Mucosa of stomach (tissue), 1 donor: Measurements from ENCODE around the gene CRB1.

Experiments used
- H3K27me3 ChIP-seq: one replicate; pipeline ENCODE4 v1.7.0; 2013; ENCODE audit warnings: mild to moderate bottlenecking, low read length; ENCODE audit not compliant: control insufficient read depth, insufficient read depth
- H3K36me3 ChIP-seq: one replicate; pipeline ENCODE4 v1.7.0; 2013; ENCODE audit warnings: low read length; ENCODE audit not compliant: control insufficient read depth, insufficient read depth
- H3K4me1 ChIP-seq: one replicate; pipeline ENCODE4 v1.7.0; 2013; ENCODE audit warnings: mild to moderate bottlenecking, low read length; ENCODE audit not compliant: control insufficient read depth, insufficient read depth
- H3K4me3 ChIP-seq: one replicate; pipeline ENCODE4 v1.7.0; 2013; ENCODE audit warnings: low read length
- H3K9ac ChIP-seq: one replicate; pipeline ENCODE4 v1.7.0; 2013; ENCODE audit warnings: mild to moderate bottlenecking, low read length, moderate library complexity
- H3K9me3 ChIP-seq: one replicate; pipeline ENCODE4 v1.7.0; 2013; ENCODE audit warnings: mild to moderate bottlenecking, low read length, moderate library complexity; ENCODE audit not compliant: control insufficient read depth
- donor health status: Pancreatic carcinoma.

CRB1 gene

DNA sequence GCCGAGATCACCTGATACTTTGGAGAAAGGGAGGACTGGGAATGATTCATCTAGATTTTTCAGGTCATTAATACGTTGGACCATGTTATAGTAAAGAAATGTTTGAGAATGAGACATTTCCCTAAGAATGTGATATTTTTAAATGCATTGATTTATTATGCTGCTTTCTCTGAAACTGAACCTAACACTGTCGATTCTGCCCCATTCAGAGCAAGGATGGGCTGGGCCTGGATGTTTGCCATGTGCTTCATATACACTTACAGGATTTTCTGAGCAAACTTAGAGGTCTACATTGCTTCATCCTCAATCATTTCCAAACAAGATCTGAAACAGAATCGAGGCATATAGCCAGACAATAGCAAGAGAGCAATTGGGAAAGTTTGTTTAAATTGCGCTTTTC, 183.3 kb downstream of the CRB1 start:
- no peaks in the 10 kb centered on the region for H3K36me3 ChIP-seq
- H3K4me3 ChIP-seq = no peak overlapping the region
- H3K4me1 ChIP-seq = no peaks in the 10 kb centered on the region
- no peaks in the 10 kb centered on the region for H3K27me3 ChIP-seq
- no peaks in the 10 kb centered on the region for H3K9me3 ChIP-seq
- H3K9ac ChIP-seq = no peak overlapping the region

DNA sequence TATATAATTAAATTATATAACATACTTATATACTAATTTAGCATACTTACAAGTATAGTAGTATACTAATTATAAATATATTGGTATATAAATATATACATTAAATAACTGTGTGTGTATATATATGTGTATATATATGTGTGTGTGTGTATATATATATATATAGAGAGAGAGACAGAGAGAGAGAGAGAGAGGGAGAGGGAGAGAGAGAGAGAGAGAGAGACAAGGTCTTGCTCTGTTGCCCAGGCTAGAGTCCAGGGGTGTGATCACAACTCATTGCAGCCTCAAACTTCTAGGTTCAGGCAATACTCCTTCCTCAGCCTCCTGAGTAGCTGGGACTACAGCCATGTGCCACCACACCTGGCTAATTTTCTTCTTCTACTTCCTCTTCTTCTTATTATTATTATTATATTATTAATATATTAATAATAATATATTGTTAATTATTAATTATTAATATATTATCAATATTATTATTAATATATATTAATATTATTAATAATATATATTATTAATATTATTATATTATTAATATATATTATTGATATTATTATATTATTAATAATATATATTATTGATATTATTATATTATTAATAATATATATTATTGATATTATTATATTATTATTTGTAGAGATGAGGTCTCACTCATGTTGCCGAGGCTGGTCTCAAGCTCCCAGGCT, 185.5 kb downstream of the CRB1 start:
- Histone ChIP-seq H3K4me3 (no peak overlapping the region), H3K9me3 (no peaks in the 10 kb centered on the region), H3K36me3 (no peaks in the 10 kb centered on the region), H3K4me1 (no peaks in the 10 kb centered on the region), H3K9ac (no peak overlapping the region), H3K27me3 (no peaks in the 10 kb centered on the region)

DNA sequence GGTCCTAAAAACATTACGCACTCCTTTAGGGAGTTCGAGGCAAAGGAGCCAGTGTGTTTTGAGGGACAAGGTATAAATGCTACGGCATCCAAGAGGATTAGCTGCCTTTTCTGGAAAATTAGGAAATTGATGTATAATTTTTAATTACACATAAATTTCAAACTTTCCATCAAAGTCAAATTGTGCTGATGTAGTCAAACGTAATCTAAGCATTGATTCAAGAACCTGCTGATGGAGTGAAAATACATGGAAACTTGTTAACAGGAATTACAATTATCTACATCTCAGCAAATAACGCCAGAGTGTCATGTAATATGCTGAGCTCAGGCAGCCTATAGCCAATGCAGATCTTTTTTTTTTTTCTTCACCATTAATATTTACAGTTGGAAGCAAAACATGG, 194.5 kb downstream of the CRB1 start:
- Histone ChIP-seq H3K4me3 (no peak overlapping the region), H3K4me1 (peaks cover 7% of the 10 kb centered on the region), H3K27me3 (no peaks in the 10 kb centered on the region), H3K9ac (no peak overlapping the region), H3K9me3 (no peaks in the 10 kb centered on the region), H3K36me3 (no peaks in the 10 kb centered on the region)

DNA sequence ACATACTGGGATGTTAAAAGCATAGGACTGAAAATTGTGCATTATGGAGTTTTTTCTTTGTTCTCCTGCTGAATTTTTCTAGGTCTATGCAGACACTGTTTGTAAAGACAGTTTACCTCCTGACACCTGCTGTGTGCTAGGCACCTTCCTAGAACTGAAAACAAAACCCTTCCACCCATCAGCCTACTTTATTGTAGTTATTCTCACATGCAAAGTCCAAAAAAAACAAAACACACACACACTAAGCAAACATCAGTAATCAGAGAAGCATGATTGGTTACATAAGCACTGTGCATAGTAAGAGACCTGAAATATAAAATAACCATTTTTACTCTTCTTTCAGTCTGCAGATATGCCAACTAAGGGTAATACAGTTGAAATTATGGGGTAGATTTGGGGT, 195.1 kb downstream of the CRB1 start:
- Histone ChIP-seq H3K4me3 (no peak overlapping the region), H3K36me3 (no peaks in the 10 kb centered on the region), H3K9ac (no peak overlapping the region), H3K4me1 (peaks cover 7% of the 10 kb centered on the region), H3K27me3 (no peaks in the 10 kb centered on the region), H3K9me3 (no peaks in the 10 kb centered on the region)

DNA sequence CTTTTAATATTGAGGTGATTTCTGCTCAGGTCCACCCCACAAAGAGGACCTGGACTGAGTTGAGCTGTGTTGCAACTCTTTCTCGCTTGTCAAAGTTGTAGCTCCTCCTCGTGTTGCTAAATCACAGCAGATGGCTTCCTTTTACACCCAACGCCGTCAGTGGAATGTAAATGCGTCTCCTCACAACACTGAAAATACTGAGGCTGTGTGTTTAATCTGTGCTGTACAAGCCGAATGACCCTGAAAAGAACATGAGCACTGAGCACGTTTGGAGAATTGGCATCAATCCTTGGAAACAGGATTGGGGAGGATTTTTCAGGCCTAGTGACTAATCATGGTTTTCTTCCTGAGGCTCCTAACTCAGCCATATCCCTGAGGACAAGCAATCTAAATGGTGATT, 196.0 kb downstream of the CRB1 start:
- no peak overlapping the region for H3K9ac ChIP-seq
- H3K9me3 ChIP-seq = no peaks in the 10 kb centered on the region
- no peaks in the 10 kb centered on the region for H3K27me3 ChIP-seq
- peaks cover 7% of the 10 kb centered on the region for H3K4me1 ChIP-seq
- H3K36me3 ChIP-seq = no peaks in the 10 kb centered on the region
- H3K4me3 ChIP-seq = no peak overlapping the region

DNA sequence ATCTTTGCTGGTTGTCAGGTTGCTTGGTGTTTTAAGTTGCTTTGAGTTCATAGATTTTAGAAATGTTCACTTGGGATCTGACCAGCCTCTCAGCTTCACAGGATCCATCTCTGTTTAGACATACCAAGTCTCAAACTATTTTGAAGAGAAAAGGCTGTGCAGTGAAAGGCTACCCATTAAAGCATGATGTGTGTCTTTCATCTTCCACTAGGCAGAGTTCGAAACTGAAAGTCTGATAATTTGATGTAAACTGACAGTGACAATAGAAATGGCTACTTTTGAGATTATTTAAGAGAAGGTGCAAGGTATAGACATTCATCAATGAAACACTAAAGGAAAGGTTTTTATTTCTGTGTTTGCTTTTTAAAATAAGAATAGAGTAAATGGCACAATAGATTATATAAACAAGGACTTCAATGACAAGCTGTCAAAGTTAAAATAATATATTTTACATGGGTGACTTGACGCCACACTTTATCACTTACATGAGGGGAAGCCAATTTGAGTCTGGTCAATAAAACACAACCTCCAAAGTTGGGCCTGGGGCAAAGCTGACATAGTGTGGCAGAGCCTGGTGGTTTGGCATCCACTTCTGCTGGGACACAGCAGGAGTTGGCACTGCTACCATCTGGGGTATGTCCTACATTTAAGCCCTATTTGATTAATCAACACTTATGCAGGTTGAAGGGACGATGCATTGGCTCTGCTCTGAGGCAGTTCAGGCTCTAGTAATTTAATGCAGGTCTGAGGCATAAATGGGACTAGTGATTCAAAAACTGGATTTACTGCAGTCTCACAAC, 197.7 kb downstream of the CRB1 start:
- Histone ChIP-seq H3K4me1 (peaks cover 7% of the 10 kb centered on the region), H3K36me3 (no peaks in the 10 kb centered on the region), H3K9ac (no peak overlapping the region), H3K4me3 (no peak overlapping the region), H3K27me3 (no peaks in the 10 kb centered on the region), H3K9me3 (no peaks in the 10 kb centered on the region)

DNA sequence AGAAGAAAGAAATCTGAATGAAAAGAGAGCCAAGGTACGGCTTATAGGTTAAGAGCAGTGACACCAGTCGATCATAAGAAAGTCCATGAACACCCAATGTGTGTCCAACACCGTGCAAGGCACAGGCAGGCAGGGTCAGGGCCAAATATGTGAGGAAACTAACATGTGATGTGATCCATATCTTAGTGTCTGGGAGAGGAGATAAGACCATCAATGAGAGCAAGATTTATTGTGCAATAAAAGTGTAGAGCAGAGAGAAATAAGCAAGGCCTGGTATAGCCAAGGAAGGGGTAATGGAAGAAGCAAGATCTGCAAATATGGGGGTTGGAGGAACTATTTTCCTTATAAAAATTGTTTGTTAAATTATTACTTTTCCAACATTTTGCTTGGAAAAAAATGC, 198.8 kb downstream of the CRB1 start:
- peaks cover 7% of the 10 kb centered on the region for H3K4me1 ChIP-seq
- H3K9ac ChIP-seq = no peak overlapping the region
- no peaks in the 10 kb centered on the region for H3K27me3 ChIP-seq
- H3K4me3 ChIP-seq = no peak overlapping the region
- H3K36me3 ChIP-seq = no peaks in the 10 kb centered on the region
- H3K9me3 ChIP-seq = no peaks in the 10 kb centered on the region

DNA sequence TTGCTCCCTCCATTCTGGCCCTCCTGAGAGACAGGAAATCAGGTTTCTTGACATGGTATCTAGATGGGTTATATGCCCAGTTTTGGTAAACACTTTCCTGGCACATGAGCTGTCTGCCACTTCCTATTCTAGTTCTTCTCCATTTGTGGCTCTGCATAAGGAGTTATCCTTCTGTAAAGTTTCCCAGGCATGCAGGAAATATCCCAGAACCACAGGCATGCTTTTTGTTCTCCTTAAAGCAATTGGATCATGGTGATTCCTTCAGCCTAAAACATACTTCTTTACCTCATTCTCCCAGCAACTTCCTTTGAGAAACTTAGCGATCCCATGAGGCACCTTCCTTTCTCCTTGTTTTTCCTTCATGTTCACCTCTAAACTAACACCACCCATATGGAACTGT, 199.8 kb downstream of the CRB1 start:
- Histone ChIP-seq H3K9me3 (no peaks in the 10 kb centered on the region), H3K9ac (no peak overlapping the region), H3K4me1 (peaks cover 5% of the 10 kb centered on the region), H3K4me3 (no peak overlapping the region), H3K27me3 (no peaks in the 10 kb centered on the region), H3K36me3 (no peaks in the 10 kb centered on the region)

DNA sequence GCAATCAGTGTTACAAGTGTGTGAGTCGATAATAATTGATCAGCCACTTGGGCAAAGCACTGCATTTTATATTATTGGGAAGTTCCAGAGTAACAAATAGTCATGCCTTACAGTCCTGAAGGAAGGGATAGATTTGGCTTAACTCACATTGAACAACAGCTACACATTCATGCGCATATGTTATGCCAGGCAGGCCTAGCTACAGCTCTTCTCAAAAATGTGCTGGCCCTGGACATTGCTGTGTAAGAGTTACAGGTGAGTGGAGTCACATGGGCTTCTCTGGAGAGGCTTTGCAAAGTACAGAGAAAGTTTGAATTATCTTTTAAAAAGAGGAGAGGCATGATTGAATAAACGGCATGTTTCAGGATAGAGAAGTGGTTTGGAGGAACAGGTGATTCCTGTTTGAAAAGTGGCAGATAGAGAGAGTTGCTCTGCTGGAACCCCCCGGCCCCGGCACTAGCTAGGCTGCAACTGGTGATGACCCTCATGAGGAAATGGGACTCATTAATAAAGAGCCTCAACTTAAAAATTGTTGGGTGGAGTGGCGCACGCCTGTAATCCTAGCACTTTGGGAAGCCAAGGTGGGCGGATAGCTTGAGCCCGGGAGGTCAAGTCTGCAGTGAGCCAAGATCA, 200.6 kb downstream of the CRB1 start:
- Histone ChIP-seq H3K9ac (no peak overlapping the region), H3K4me3 (no peak overlapping the region), H3K27me3 (no peaks in the 10 kb centered on the region), H3K4me1 (no peaks in the 10 kb centered on the region), H3K9me3 (no peaks in the 10 kb centered on the region), H3K36me3 (no peaks in the 10 kb centered on the region)

DNA sequence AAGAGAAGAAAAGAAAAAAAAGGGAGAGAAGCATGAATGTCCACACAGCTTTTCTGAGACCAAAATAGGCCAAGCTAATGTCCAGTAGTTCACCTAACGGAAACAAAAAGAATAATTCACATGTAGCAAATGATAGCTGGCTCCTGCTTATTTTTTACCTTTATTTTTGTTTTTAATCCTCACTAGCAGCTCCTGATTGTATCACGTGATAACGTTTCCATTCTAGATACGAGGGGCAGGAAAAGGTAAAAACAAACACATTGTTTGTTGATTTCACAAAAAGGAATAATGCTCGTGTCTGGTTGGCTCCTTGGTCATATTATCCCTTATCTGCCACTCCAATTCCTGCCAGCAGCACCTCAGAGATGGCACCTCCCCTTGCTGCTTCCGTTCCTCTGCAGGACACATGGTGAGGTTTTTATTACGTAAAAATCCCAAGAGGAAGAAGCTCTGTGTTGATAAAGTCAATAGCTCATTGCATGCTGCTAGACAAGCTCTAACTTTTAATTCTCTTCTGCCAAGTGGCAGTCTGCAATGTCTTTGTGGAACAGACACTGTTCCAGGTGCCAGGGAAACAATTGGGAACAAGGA, 201.7 kb downstream of the CRB1 start:
- Histone ChIP-seq H3K9ac (no peak overlapping the region), H3K9me3 (no peaks in the 10 kb centered on the region), H3K4me1 (peaks cover 7% of the 10 kb centered on the region), H3K4me3 (no peak overlapping the region), H3K27me3 (no peaks in the 10 kb centered on the region), H3K36me3 (no peaks in the 10 kb centered on the region)

DNA sequence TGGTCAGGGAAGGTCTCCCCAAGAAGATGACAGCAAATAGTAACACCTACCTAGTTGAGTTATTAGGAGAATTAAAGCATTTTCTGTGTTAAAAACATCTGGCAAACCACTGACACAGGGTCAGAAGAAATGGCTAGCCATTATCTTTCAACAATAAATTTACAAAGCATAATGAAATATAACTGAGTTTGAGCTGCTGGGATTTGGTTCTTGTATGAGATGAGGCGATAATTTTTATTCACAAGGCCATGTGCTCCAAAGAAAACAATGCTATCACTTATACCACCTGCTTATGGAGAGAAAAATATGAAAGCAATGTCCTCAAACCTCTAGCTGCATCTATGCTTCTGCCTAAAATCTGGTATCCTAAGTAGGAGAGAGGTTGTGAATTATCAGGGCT, 202.3 kb downstream of the CRB1 start:
- Histone ChIP-seq H3K36me3 (no peaks in the 10 kb centered on the region), H3K9me3 (no peaks in the 10 kb centered on the region), H3K4me3 (no peak overlapping the region), H3K4me1 (peaks cover 13% of the 10 kb centered on the region), H3K27me3 (no peaks in the 10 kb centered on the region), H3K9ac (no peak overlapping the region)
